Naive thymus-derived CD8-positive, alpha-beta T cell (primary cell): ENCODE measurements around the gene POFUT1. TPM values are rescaled to one million over a fixed set of nuclear protein-coding genes. Genes with fewer than 3 reads are reported as not detected.
A peak's percentile ranks its signal among the peaks of the same experiment; 100 is the strongest.

Experiments
- ATAC-seq, 2 donors: fragments of 150-1000 bp; cut with Tn5 transposase in 1 of 2; sonication (Bioruptor Pico), chemical (Tn5 transposase) in 1 of 2; 1 replicate in 1 of 2; 2 replicates in 1 of 2; pipeline ENCODE4 v1.10.0; 2021; ENCODE audit warnings: mild to moderate bottlenecking in 2 of 2, moderate library complexity in 2 of 2
- POLR2A ChIA-PET: fragments of 350-600 bp; sonication (Branson Sonifier 250); formaldehyde crosslinking; loops from one replicate; lab custom pipeline; 2021; ENCODE audit warnings: antibody characterized with exemption; lab: Charles Lee
- DNase-seq, 10 donors: peaks; one replicate each; pipeline versions ENCODE4 v3.0.0 to v3.0.0-alpha.2; 2020 to 2022
- H3K27ac Mint-ChIP-seq, 10 donors: one replicate each; pipeline ENCODE4 v1.8.0; 2020 to 2022; ENCODE audit warnings: mild to moderate bottlenecking in 10 of 10, mixed read lengths in 10 of 10, moderate library complexity in 4 of 10, inconsistent platforms in 1 of 10
- H3K27me3 Mint-ChIP-seq, 5 donors: one replicate each; pipeline ENCODE4 v1.8.0; 2021 to 2022; ENCODE audit warnings: mixed read lengths in 5 of 5
- H3K36me3 Mint-ChIP-seq, 3 donors: one replicate each; pipeline ENCODE4 v1.8.0; 2020 to 2022; ENCODE audit warnings: mixed read lengths in 3 of 3, mild to moderate bottlenecking in 2 of 3, inconsistent platforms in 1 of 3
- H3K4me1 Mint-ChIP-seq, 4 donors: one replicate each; pipeline ENCODE4 v1.8.0; 2021 to 2022; ENCODE audit warnings: mixed read lengths in 4 of 4
- H3K4me3 Mint-ChIP-seq, 10 donors: one replicate each; pipeline ENCODE4 v1.8.0; 2020 to 2022; ENCODE audit warnings: mild to moderate bottlenecking in 10 of 10, mixed read lengths in 10 of 10, moderate library complexity in 6 of 10, inconsistent platforms in 1 of 10
- H3K9me3 Mint-ChIP-seq, 9 donors: one replicate each; pipeline ENCODE4 v1.8.0; 2020 to 2022; ENCODE audit warnings: mixed read lengths in 9 of 9, mild to moderate bottlenecking in 3 of 9, inconsistent platforms in 1 of 9, moderate library complexity in 1 of 9
- polyA plus RNA-seq, 3 donors: library from polyadenylated mRNA; unstranded; fragments of 300-500 nt; fragmentation: Illumina TruSeq; gene quantifications; one replicate each; pipeline ENCODE4 v1.2.3, GENCODE V29; 2021
- total RNA-seq, 8 experiments: library from RNA in 2 of 8; stranded (reverse) in 2 of 8; gene quantifications; one replicate each; pipeline ENCODE4 v1.2.3 and lab custom pipeline; 2021 to 2026

The POFUT1 gene
- total and polyA plus RNA-seq, 5 experiments from 2014 or later: 10.7 to 21.8 (median 15.0) TPM

GRCh38 chr20:32278199-32278643, 70.5 kb downstream of the POFUT1 start:
- peaks cover 17 to 59% (median 42%) of the 10 kb centered on the region in 4 donors for H3K4me1 Mint-ChIP-seq
- DNase-seq: peak in 4 of 10 donors; percentile 2 to 14 (median 6)

GRCh38 chr20:32281711-32282110, 74.0 kb downstream of the POFUT1 start:
- POLR2A ChIA-PET: no interaction called here
- DNase-seq: no peak
- Mint-ChIP-seq H3K36me3 (peaks cover 0 to 8% (median 0%) of the 10 kb centered on the region in 3 donors), H3K27ac (peak overlapping the region in 8 of 10 donors; percentile 1 to 81 (median 30)), H3K9me3 (no peaks in the 10 kb centered on the region), H3K4me3 (no peak overlapping the region), H3K27me3 (no peaks in the 10 kb centered on the region), H3K4me1 (peaks cover 26 to 75% (median 62%) of the 10 kb centered on the region in 4 donors)
- no peak for ATAC-seq

More at GRCh38 chr20:32278199-32278643, 70.5 kb downstream of the POFUT1 start:
- POLR2A ChIA-PET: interaction anchor here (0.5 to 0.6 kb wide), 2 partner anchors 11 to 179 kb away, joined by 3 read pairs; no protein-coding TSS in a partner anchor
- ATAC-seq: peak; percentile 16 to 24
- H3K36me3 Mint-ChIP-seq: peaks cover 0 to 6% (median 0%) of the 10 kb centered on the region in 3 donors
- peak overlapping the region; percentile 60 to 98 (median 92) for H3K27ac Mint-ChIP-seq
- H3K4me3 Mint-ChIP-seq: peak overlapping the region; percentile 82 to 95 (median 90)
- H3K9me3 Mint-ChIP-seq: no peaks in the 10 kb centered on the region
- H3K27me3 Mint-ChIP-seq: no peaks in the 10 kb centered on the region

GRCh38 chr20:32282461-32282860, 74.8 kb downstream of the POFUT1 start:
- no peaks in the 10 kb centered on the region for H3K27me3 Mint-ChIP-seq
- DNase-seq (no peak), ATAC-seq (no peak)
- H3K36me3 Mint-ChIP-seq: peaks cover 0 to 8% (median 0%) of the 10 kb centered on the region in 3 donors
- peaks cover 24 to 76% (median 59%) of the 10 kb centered on the region in 4 donors for H3K4me1 Mint-ChIP-seq
- POLR2A ChIA-PET: no interaction called here
- H3K4me3 Mint-ChIP-seq: no peak overlapping the region
- H3K9me3 Mint-ChIP-seq: no peaks in the 10 kb centered on the region
- H3K27ac Mint-ChIP-seq: peak overlapping the region in 6 of 10 donors; percentile 14 to 84 (median 28)

- DNase-seq: no peak
- POLR2A ChIA-PET: interaction anchor here (0.7 to 0.9 kb wide), 2 partner anchors 9 to 174 kb away, joined by 3 read pairs; no protein-coding TSS in a partner anchor
- H3K27ac Mint-ChIP-seq: peak overlapping the region; percentile 21 to 91 (median 73)
- H3K36me3 Mint-ChIP-seq: peaks cover 0 to 10% (median 3%) of the 10 kb centered on the region in 3 donors
- H3K4me3 Mint-ChIP-seq: no peak overlapping the region
- no peak for ATAC-seq
- peaks cover 18 to 68% (median 49%) of the 10 kb centered on the region in 4 donors for H3K4me1 Mint-ChIP-seq
- H3K27me3 Mint-ChIP-seq: no peaks in the 10 kb centered on the region
- no peaks in the 10 kb centered on the region for H3K9me3 Mint-ChIP-seq
These were observed 77.5 kb downstream of the POFUT1 start for GRCh38 chr20:32285082-32285620.

- Mint-ChIP-seq H3K36me3 (peaks cover 0 to 8% (median 3%) of the 10 kb centered on the region in 3 donors), H3K4me1 (peaks cover 18 to 67% (median 48%) of the 10 kb centered on the region in 4 donors), H3K9me3 (no peaks in the 10 kb centered on the region), H3K4me3 (peak overlapping the region in 8 of 10 donors; percentile 2 to 60 (median 27)), H3K27me3 (no peaks in the 10 kb centered on the region), H3K27ac (peak overlapping the region; percentile 21 to 91 (median 80))
- DNase-seq (peak in 3 of 10 donors; percentile 10 to 29 (median 13)), ATAC-seq (peak; percentile 62 to 64)
- POLR2A ChIA-PET: interaction anchor here (0.7 kb wide), 1 partner anchor 175 kb away, joined by 3 read pairs; no protein-coding TSS in a partner anchor
These were observed 78.1 kb downstream of the POFUT1 start for GRCh38 chr20:32285621-32286371.

GRCh38 chr20:32287231-32287638, 79.6 kb downstream of the POFUT1 start:
- POLR2A ChIA-PET: no interaction called here
- DNase-seq (no peak), ATAC-seq (no peak)
- H3K27me3 Mint-ChIP-seq: no peaks in the 10 kb centered on the region
- H3K9me3 Mint-ChIP-seq: no peaks in the 10 kb centered on the region
- peaks cover 0 to 5% (median 3%) of the 10 kb centered on the region in 3 donors for H3K36me3 Mint-ChIP-seq
- H3K4me3 Mint-ChIP-seq: no peak overlapping the region
- H3K4me1 Mint-ChIP-seq: peaks cover 11 to 57% (median 37%) of the 10 kb centered on the region in 4 donors
- H3K27ac Mint-ChIP-seq: peak overlapping the region in 2 of 10 donors; percentile 50 to 82

Other genes starting within 250 kb of the POFUT1 start
- gene XKR7, start 239.7 kb upstream of the POFUT1 start, total RNA-seq: not detected
- gene XKR7, start 239.7 kb upstream of the POFUT1 start, polyA plus RNA-seq: not detected
- gene CCM2L, start 197.4 kb upstream of the POFUT1 start, total RNA-seq: not detected
- not detected for gene CCM2L, start 197.4 kb upstream of the POFUT1 start, polyA plus RNA-seq
- under 1 TPM; 0.71 to 0.86 TPM for gene HCK, start 155.6 kb upstream of the POFUT1 start, total RNA-seq
- gene HCK, start 155.6 kb upstream of the POFUT1 start, polyA plus RNA-seq: under 1 TPM in 2 of 3 donors, not detected in 1; 0.24 to 0.35 TPM
- gene TM9SF4, start 98.2 kb upstream of the POFUT1 start, total RNA-seq: 10 to 100 TPM; 42.6 to 44.3 TPM
- 10 to 100 TPM; 31.5 to 43.4 (median 33.3) TPM for gene TM9SF4, start 98.2 kb upstream of the POFUT1 start, polyA plus RNA-seq
- gene PLAGL2, start 137 bp upstream of the POFUT1 start, total RNA-seq: 10 to 100 TPM; 12.9 to 14.5 TPM
- 1 to 10 TPM; 1.2 to 4.2 (median 2.5) TPM for gene PLAGL2, start 137 bp upstream of the POFUT1 start, polyA plus RNA-seq
- 10 to 100 TPM in 1 of 2 experiments, 1 to 10 TPM in 1; 9.5 to 11.4 TPM for gene KIF3B, start 69.8 kb downstream of the POFUT1 start, total RNA-seq
- gene KIF3B, start 69.8 kb downstream of the POFUT1 start, polyA plus RNA-seq: 1 to 10 TPM; 2.2 to 3.2 (median 2.2) TPM
- gene ASXL1, start 150.5 kb downstream of the POFUT1 start, total RNA-seq: 100 to 1,000 TPM; 147 to 149 TPM
- 10 to 100 TPM; 15.2 to 20.1 (median 18.4) TPM for gene ASXL1, start 150.5 kb downstream of the POFUT1 start, polyA plus RNA-seq